HG02970 (cell line): ENCODE measurements around the gene TRPV4.

Experiments
- ATAC-seq: cut with Tn5 transposase; IDR thresholded peaks from one replicate; pipeline ENCODE4 v1.9.1; 2021; ENCODE audit warnings: mild to moderate bottlenecking, moderate library complexity, moderate number of reproducible peaks; ENCODE audit not compliant: unreplicated experiment, low FRiP score

Gene TRPV4

GRCh38 chr12:109766251-109766778, 66.9 kb downstream of the TRPV4 start:
- ATAC-seq, result no peak

- ATAC-seq, result no peak
Observed at GRCh38 chr12:109765446-109765810, 67.8 kb downstream of the TRPV4 start.

- no peak for ATAC-seq
Observed at GRCh38 chr12:109764776-109765445, 68.3 kb downstream of the TRPV4 start.

GRCh38 chr12:109764123-109764522, 69.1 kb downstream of the TRPV4 start:
- ATAC-seq, result no peak

GRCh38 chr12:109763201-109763841, 69.9 kb downstream of the TRPV4 start:
- no peak for ATAC-seq

GRCh38 chr12:109762673-109763191, 70.5 kb downstream of the TRPV4 start:
- no peak for ATAC-seq

- ATAC-seq, result no peak
Observed at GRCh38 chr12:109762071-109762672, 71.0 kb downstream of the TRPV4 start.

GRCh38 chr12:109760930-109761921, 72.0 kb downstream of the TRPV4 start:
- ATAC-seq, result no peak

- no peak for ATAC-seq
Observed at GRCh38 chr12:109760031-109760929, 72.9 kb downstream of the TRPV4 start.

GRCh38 chr12:109759595-109759994, 73.6 kb downstream of the TRPV4 start:
- ATAC-seq, result no peak

- no peak for ATAC-seq
Observed at GRCh38 chr12:109758426-109759420, 74.5 kb downstream of the TRPV4 start.

GRCh38 chr12:109757671-109758265, 75.4 kb downstream of the TRPV4 start:
- ATAC-seq, result no peak

- no peak for ATAC-seq
Observed at GRCh38 chr12:109756457-109756856, 76.7 kb downstream of the TRPV4 start.

- ATAC-seq, result no peak
Observed at GRCh38 chr12:109753959-109754358, 79.2 kb downstream of the TRPV4 start.

GRCh38 chr12:109753054-109753401, 80.2 kb downstream of the TRPV4 start:
- no peak for ATAC-seq

GRCh38 chr12:109752117-109753053, 80.8 kb downstream of the TRPV4 start:
- no peak for ATAC-seq
